Ovary (tissue), 9 donors: ENCODE results near the gene TCL1A. TPM values are rescaled to one million over a fixed set of nuclear protein-coding genes. Genes with fewer than 3 reads are reported as not detected.

Experiments used
- DNase-seq, 5 donors: peaks; one replicate each; pipeline ENCODE4 v3.0.0-alpha.2; 2019 to 2020
- H3K27ac ChIP-seq, 2 donors: fragments of 200-600 bp; one replicate each; pipeline versions ENCODE4 v1.5.1 to v1.8.0; 2019 to 2022
- H3K27me3 ChIP-seq: fragments of 200-600 bp; one replicate; pipeline ENCODE4 v1.8.0; 2022
- H3K36me3 ChIP-seq: fragments of 200-600 bp; sonication (generic); one replicate; pipeline ENCODE4 v1.5.1; 2019
- H3K4me1 ChIP-seq: one replicate; pipeline ENCODE4 v1.8.1; 2013; ENCODE audit warnings: mild to moderate bottlenecking, moderate library complexity; ENCODE audit not compliant: insufficient read depth
- H3K4me3 ChIP-seq: fragments of 200-600 bp; sonication (generic); one replicate; pipeline ENCODE4 v1.5.1; 2017
- H3K9me3 ChIP-seq, 2 donors: fragments of 200-600 bp in 1 of 2; sonication (generic) in 1 of 2; one replicate each; pipeline versions ENCODE4 v1.5.1 to v1.8.1; 2013 to 2019; ENCODE audit warnings: mild to moderate bottlenecking in 1 of 2, moderate library complexity in 1 of 2
- CTCF ChIP-seq, 3 donors: fragments of 450-650 bp in 2 of 3; fragments of 200-600 bp in 1 of 3; IDR thresholded peaks; one replicate each; pipeline versions ENCODE4 v1.5.1 to v1.8.0; 2016 to 2022; ENCODE audit warnings: antibody characterized with exemption in 3 of 3, mild to moderate bottlenecking in 1 of 3
- EP300 ChIP-seq: sonication (generic); formaldehyde crosslinking; IDR thresholded peaks from one replicate; pipeline ENCODE4 v1.6.1; 2017; ENCODE audit warnings: antibody characterized with exemption
- POLR2A ChIP-seq: fragments of 450-650 bp; IDR thresholded peaks from one replicate; pipeline ENCODE4 v1.6.1; 2017; ENCODE audit warnings: antibody characterized with exemption, mild to moderate bottlenecking, moderate library complexity
- WGBS, 3 donors: extraction: QIAGEN DNeasy Blood & Tissue Kit in 1 of 3; methylation state at CpG; one replicate each; pipeline versions ENCODE4 v1.1.5 to v1.1.7; 2013 to 2017; 5-methylcytosine and 5-hydroxymethylcytosine counted together
- intact Hi-C, 4 donors: fragments of 100-400 bp; cut with DNase I; formaldehyde crosslinking; loops; one replicate each; pipeline versions ENCODE4 v1.11.0 to v1.15.1; 2022 to 2023
- polyA plus RNA-seq, 2 donors: library from polyadenylated mRNA; stranded (reverse); fragments of 200-250 nt in 1 of 2; fragments of 350-450 nt in 1 of 2; fragmentation: Illumina TruSeq in 1 of 2; extraction: RNeasy Lipid Tissue Mini Kit (QIAGEN cat#74804) in 1 of 2; gene quantifications; one replicate each; pipeline ENCODE4 v1.2.3, GENCODE V29; 2013 to 2014
- total RNA-seq, 7 donors: library from RNA; depleted of rRNA in 2 of 7; stranded (reverse); fragments of >200 nt in 2 of 7; fragmentation: NEBNext Ultra II Directional in 3 of 7; extraction: Animal tissue kit (Norgen Biotek cat#: 25700) in 3 of 7; gene quantifications; one replicate each; pipeline versions ENCODE4 v1.1.0 to v1.2.4, GENCODE V29; 2016 to 2023
- donor health status: DM: no; HTN: no; CAD: no; lungs with moderate emphysema.
- donor health status: DM: no; HTN: no; CAD: no.
- donor health status: Bipolar disorder and iron deficiency.
- donor health status: DM: yes; HTN: yes; CAD: no.
- donor health status: DM: no; HTN: no; CAD: no.
- donor health status: DM: yes; HTN: yes; CAD: no.

TCL1A gene
- total and polyA plus RNA-seq, 9 donors = 0.13 to 0.70 TPM; not detected in 7

GRCh38 chr14:95710106-95710505 is 3.8 kb downstream of the TCL1A start:
- H3K4me1 ChIP-seq = no peaks in the 10 kb centered on the region
- no peaks in the 10 kb centered on the region for H3K27me3 ChIP-seq
- DNase-seq = no peak
- 87 to 89% (median 87%) methylated on average over 17 of the region's 17 CpGs for WGBS, 3 donors
- no peak overlapping the region for H3K4me3 ChIP-seq
- H3K36me3 ChIP-seq = no peaks in the 10 kb centered on the region
- intact Hi-C loops = no loop called here
- no peak for TF ChIP-seq EP300
- TF ChIP-seq POLR2A = no peak
- no peak for TF ChIP-seq CTCF (IDR thresholded peaks at IDR 0.05)
- H3K27ac ChIP-seq = no peak overlapping the region
- peaks cover 0 to 4% of the 10 kb centered on the region in 2 donors for H3K9me3 ChIP-seq

GRCh38 chr14:95707327-95707726 is 6.6 kb downstream of the TCL1A start:
- Histone ChIP-seq H3K9me3 (no peaks in the 10 kb centered on the region), H3K4me3 (no peak overlapping the region), H3K36me3 (no peaks in the 10 kb centered on the region), H3K27ac (no peak overlapping the region), H3K4me1 (no peaks in the 10 kb centered on the region), H3K27me3 (no peaks in the 10 kb centered on the region)
- intact Hi-C loops = no loop called here
- 85 to 91% (median 88%) methylated on average over 5 of the region's 5 CpGs for WGBS, 3 donors
- no peak for DNase-seq
- no peak for TF ChIP-seq CTCF (IDR thresholded peaks at IDR 0.05)
- TF ChIP-seq EP300 = no peak

- Histone ChIP-seq H3K9me3 (no peaks in the 10 kb centered on the region), H3K27me3 (no peaks in the 10 kb centered on the region), H3K4me1 (no peaks in the 10 kb centered on the region), H3K4me3 (no peak overlapping the region), H3K36me3 (no peaks in the 10 kb centered on the region), H3K27ac (no peak overlapping the region)
- intact Hi-C loops = no loop called here
- DNase-seq = no peak
- no peak for TF ChIP-seq EP300
- TF ChIP-seq CTCF (IDR thresholded peaks at IDR 0.05) = no peak
- no peak for TF ChIP-seq POLR2A
- WGBS, 3 donors = 94 to 97% (median 96%) methylated on average over 4 of the region's 4 CpGs
Measured at GRCh38 chr14:95705518-95705917, 8.4 kb downstream of the TCL1A start.

- no peak overlapping the region for H3K4me3 ChIP-seq
- H3K9me3 ChIP-seq = no peaks in the 10 kb centered on the region
- H3K4me1 ChIP-seq = no peaks in the 10 kb centered on the region
- WGBS, 3 donors = 69 to 76% (median 75%) methylated on average over 3 of the region's 3 CpGs
- TF ChIP-seq EP300 (no peak), POLR2A (no peak), CTCF (IDR thresholded peaks at IDR 0.05) (no peak)
- intact Hi-C loops = no loop called here
- no peak overlapping the region for H3K27ac ChIP-seq
- H3K36me3 ChIP-seq = no peaks in the 10 kb centered on the region
- H3K27me3 ChIP-seq = no peaks in the 10 kb centered on the region
- DNase-seq = no peak
Measured at GRCh38 chr14:95703805-95704204, 10.1 kb downstream of the TCL1A start.

- intact Hi-C loops = no loop called here
- Histone ChIP-seq H3K9me3 (no peaks in the 10 kb centered on the region), H3K36me3 (no peaks in the 10 kb centered on the region), H3K27ac (no peak overlapping the region), H3K4me3 (no peak overlapping the region), H3K27me3 (no peaks in the 10 kb centered on the region), H3K4me1 (no peaks in the 10 kb centered on the region)
- no peak for DNase-seq
- TF ChIP-seq CTCF (IDR thresholded peaks at IDR 0.05) (no peak), POLR2A (no peak), EP300 (no peak)
- 78 to 86% (median 86%) methylated on average over 3 of the region's 3 CpGs for WGBS, 3 donors
Measured at GRCh38 chr14:95703341-95703740, 10.6 kb downstream of the TCL1A start.
